ENCODE data around the gene TAF1. TPM values are rescaled to one million over a fixed set of nuclear protein-coding genes. Genes with fewer than 3 reads are reported as not detected.
"Not testable (repeated sequence)": the region's sequence is repeated elsewhere in the genome, so short reads cannot be mapped to it uniquely, and the experiment has no call there.

Gene TAF1
- total RNA-seq, 1 donor from 2014 or later, result 29.7 TPM

GRCh38 chrX:71487814-71488213, 121.7 kb downstream of the TAF1 start:
- Histone ChIP-seq H4K20me1 (ENCODE audit: low read depth) (no peaks in the 10 kb centered on the region), H3K27ac (no peak overlapping the region), H3K4me1 (no peaks in the 10 kb centered on the region), H3K27me3 (no peaks in the 10 kb centered on the region), H3K9ac (no peak overlapping the region), H3K9me3 (ENCODE audit: low read depth) (peaks cover 5% of the 10 kb centered on the region), H3K79me2 (ENCODE audit: low read depth) (no peaks in the 10 kb centered on the region), H3K4me2 (no peak overlapping the region), H2AFZ (replicated peaks) (no peak overlapping the region), H3F3A (ENCODE audit: low read depth) (no peaks in the 10 kb centered on the region), H3K4me3 (no peak overlapping the region), H3K36me3 (no peaks in the 10 kb centered on the region)
- Mint-ChIP-seq H3K36me3 (no peaks in the 10 kb centered on the region), H3K27me3 (ENCODE audit: insufficient read depth, low read depth) (no peaks in the 10 kb centered on the region), H3K9me3 (peaks cover 17% of the 10 kb centered on the region), H3K27ac (no peak overlapping the region), H3K4me3 (no peak overlapping the region), H3K4me1 (no peaks in the 10 kb centered on the region)
- no peak for DNase-seq (ENCODE audit: low spot score)
- TF ChIP-seq EZH2phosphoT487 (IDR thresholded peaks at IDR 0.05), result no peak

GRCh38 chrX:71489540-71489939, 123.4 kb downstream of the TAF1 start:
- Histone ChIP-seq H3K4me1 (peaks cover 3% of the 10 kb centered on the region), H4K20me1 (ENCODE audit: low read depth) (no peaks in the 10 kb centered on the region), H3K27me3 (no peaks in the 10 kb centered on the region), H3K4me2 (no peak overlapping the region), H3K27ac (no peak overlapping the region), H3K9me3 (ENCODE audit: low read depth) (peaks cover 5% of the 10 kb centered on the region), H3K4me3 (no peak overlapping the region), H3K9ac (no peak overlapping the region), H2AFZ (replicated peaks) (no peak overlapping the region), H3K79me2 (ENCODE audit: low read depth) (no peaks in the 10 kb centered on the region), H3K36me3 (no peaks in the 10 kb centered on the region), H3F3A (ENCODE audit: low read depth) (no peaks in the 10 kb centered on the region)
- DNase-seq (ENCODE audit: low spot score), result no peak
- no peak overlapping the region for H3K27ac Mint-ChIP-seq
- no peak for TF ChIP-seq EZH2phosphoT487 (IDR thresholded peaks at IDR 0.05)
- TF ChIP-seq CTCF (IDR thresholded peaks at IDR 0.05), result no peak
- TF ChIP-seq EZH2 (IDR thresholded peaks at IDR 0.05), result no peak
- H3K4me3 Mint-ChIP-seq, result no peak overlapping the region
- H3K9me3 Mint-ChIP-seq, result peaks cover 22% of the 10 kb centered on the region
- H3K27me3 Mint-ChIP-seq (ENCODE audit: insufficient read depth, low read depth), result peaks cover 3% of the 10 kb centered on the region
- no peaks in the 10 kb centered on the region for H3K4me1 Mint-ChIP-seq
- no peaks in the 10 kb centered on the region for H3K36me3 Mint-ChIP-seq

GRCh38 chrX:71492231-71493065, 126.3 kb downstream of the TAF1 start:
- H3K27ac ChIP-seq, result no peak overlapping the region
- H3K4me3 ChIP-seq, result no peak overlapping the region
- no peaks in the 10 kb centered on the region for H3K79me2 ChIP-seq (ENCODE audit: low read depth)
- no peak overlapping the region for H3K4me2 ChIP-seq
- no peak overlapping the region for H2AFZ ChIP-seq (replicated peaks)
- Mint-ChIP-seq H3K4me1 (no peaks in the 10 kb centered on the region), H3K27ac (no peak overlapping the region), H3K27me3 (ENCODE audit: insufficient read depth, low read depth) (peaks cover 3% of the 10 kb centered on the region), H3K9me3 (peaks cover 23% of the 10 kb centered on the region), H3K36me3 (no peaks in the 10 kb centered on the region), H3K4me3 (no peak overlapping the region)
- no peaks in the 10 kb centered on the region for H3K27me3 ChIP-seq
- H3K9ac ChIP-seq, result no peak overlapping the region
- TF ChIP-seq CTCF (IDR thresholded peaks at IDR 0.05) (no peak), EZH2phosphoT487 (IDR thresholded peaks at IDR 0.05) (no peak), EZH2 (IDR thresholded peaks at IDR 0.05) (no peak)
- H3K4me1 ChIP-seq, result peaks cover 8% of the 10 kb centered on the region
- H3K36me3 ChIP-seq, result no peaks in the 10 kb centered on the region
- H4K20me1 ChIP-seq (ENCODE audit: low read depth), result no peaks in the 10 kb centered on the region
- peaks cover 13% of the 10 kb centered on the region for H3F3A ChIP-seq (ENCODE audit: low read depth)
- no peak for DNase-seq (ENCODE audit: low spot score)
- H3K9me3 ChIP-seq (ENCODE audit: low read depth), result peaks cover 5% of the 10 kb centered on the region

- Mint-ChIP-seq H3K36me3 (no peaks in the 10 kb centered on the region), H3K9me3 (peaks cover 22% of the 10 kb centered on the region), H3K4me1 (no peaks in the 10 kb centered on the region), H3K4me3 (no peak overlapping the region), H3K27me3 (ENCODE audit: insufficient read depth, low read depth) (peaks cover 3% of the 10 kb centered on the region), H3K27ac (no peak overlapping the region)
- no peaks in the 10 kb centered on the region for H3K79me2 ChIP-seq (ENCODE audit: low read depth)
- H3F3A ChIP-seq (ENCODE audit: low read depth), result peaks cover 13% of the 10 kb centered on the region
- peaks cover 5% of the 10 kb centered on the region for H3K9me3 ChIP-seq (ENCODE audit: low read depth)
- no peak overlapping the region for H3K9ac ChIP-seq
- no peaks in the 10 kb centered on the region for H3K27me3 ChIP-seq
- H4K20me1 ChIP-seq (ENCODE audit: low read depth), result no peaks in the 10 kb centered on the region
- no peak for TF ChIP-seq EZH2phosphoT487 (IDR thresholded peaks at IDR 0.05)
- no peak for TF ChIP-seq EZH2 (IDR thresholded peaks at IDR 0.05)
- TF ChIP-seq CTCF (IDR thresholded peaks at IDR 0.05), result no peak
- H3K4me3 ChIP-seq, result no peak overlapping the region
- no peak overlapping the region for H3K4me2 ChIP-seq
- H3K27ac ChIP-seq, result no peak overlapping the region
- no peaks in the 10 kb centered on the region for H3K36me3 ChIP-seq
- DNase-seq (ENCODE audit: low spot score), result no peak
- H2AFZ ChIP-seq (replicated peaks), result no peak overlapping the region
- peaks cover 8% of the 10 kb centered on the region for H3K4me1 ChIP-seq
Observed at GRCh38 chrX:71493111-71493613, 127.0 kb downstream of the TAF1 start.

- H3K27me3 ChIP-seq, result not testable (repeated sequence)
Observed at GRCh38 chrX:71495979-71496378, 129.8 kb downstream of the TAF1 start.

More at GRCh38 chrX:71495979-71496378, 129.8 kb downstream of the TAF1 start:
- not testable (repeated sequence) for H3K9ac ChIP-seq; H3K36me3 ChIP-seq; H3K27ac ChIP-seq; H3K27ac Mint-ChIP-seq; H3K27me3 Mint-ChIP-seq (ENCODE audit: insufficient read depth, low read depth); H3K4me1 ChIP-seq; H3K36me3 Mint-ChIP-seq; H3K4me3 Mint-ChIP-seq; H3K9me3 ChIP-seq (ENCODE audit: low read depth); H2AFZ ChIP-seq (replicated peaks); H3K79me2 ChIP-seq (ENCODE audit: low read depth); H3K4me1 Mint-ChIP-seq; H4K20me1 ChIP-seq (ENCODE audit: low read depth); H3K4me3 ChIP-seq
- peak; percentile 70 for DNase-seq (ENCODE audit: low spot score)
- Histone ChIP-seq H3K4me2 (peak overlapping the region; percentile 36), H3F3A (ENCODE audit: low read depth) (peaks cover 13% of the 10 kb centered on the region)
- H3K9me3 Mint-ChIP-seq, result peaks cover 16% of the 10 kb centered on the region

Data from neural progenitor cell (in vitro differentiated cells).